MM.1S (cell line): ENCODE data around the gene POLR2M.
A peak's percentile ranks its signal among the peaks of the same experiment; 100 is the strongest.

Source experiments
- DNase-seq: peaks from one replicate; pipeline ENCODE4 v3.0.0-alpha.2; 2015
- H2AFZ ChIP-seq: fragments of 300-600 bp; sonication (generic); 2 replicates; pipeline ENCODE4 v1.6.0; 2016; ENCODE audit warnings: antibody characterized with exemption, low read length
- H3F3A ChIP-seq: fragments of 300-600 bp; sonication (generic); 2 replicates; pipeline ENCODE4 v1.6.1; 2016; ENCODE audit warnings: mild to moderate bottlenecking, antibody characterized with exemption, low read length, moderate library complexity, mixed read lengths; ENCODE audit not compliant: insufficient read depth
- H3K27ac ChIP-seq: fragments of 300-600 bp; sonication (generic); 2 replicates; pipeline ENCODE4 v1.5.1; 2016; ENCODE audit warnings: mild to moderate bottlenecking, low read length
- H3K27me3 ChIP-seq: fragments of 300-600 bp; sonication (generic); replicated peaks from 2 replicates; pipeline ENCODE4 v1.6.0; 2016; ENCODE audit warnings: low read length; ENCODE audit not compliant: insufficient read depth
- H3K36me3 ChIP-seq: fragments of 300-600 bp; sonication (generic); replicated peaks from 2 replicates; pipeline ENCODE4 v1.6.1; 2016; ENCODE audit warnings: mild to moderate bottlenecking, low read length, mixed read lengths; ENCODE audit not compliant: insufficient read depth
- H3K4me1 ChIP-seq: fragments of 300-600 bp; sonication (generic); 2 replicates; pipeline ENCODE4 v1.6.1; 2016; ENCODE audit warnings: low read length, mixed read lengths
- H3K4me2 ChIP-seq: fragments of 300-600 bp; sonication (generic); 2 replicates; pipeline ENCODE4 v1.6.0; 2016; ENCODE audit warnings: low read depth, low read length
- H3K4me3 ChIP-seq: fragments of 300-600 bp; sonication (generic); 2 replicates; pipeline ENCODE4 v1.5.1; 2016; ENCODE audit warnings: low read length, mixed read lengths
- H3K79me2 ChIP-seq: fragments of 300-600 bp; sonication (generic); 2 replicates; pipeline ENCODE4 v1.6.1; 2016; ENCODE audit warnings: mixed run types, low read length, mixed read lengths
- H3K9ac ChIP-seq: fragments of 300-600 bp; sonication (generic); 2 replicates; pipeline ENCODE4 v1.6.1; 2016; ENCODE audit warnings: low read length, mixed read lengths
- H3K9me2 ChIP-seq: fragments of 300-600 bp; sonication (generic); replicated peaks from 2 replicates; pipeline ENCODE4 v1.6.1; 2016; ENCODE audit warnings: mild to moderate bottlenecking, low read length, mixed read lengths; ENCODE audit not compliant: insufficient read depth
- H3K9me3 ChIP-seq: fragments of 300-600 bp; sonication (generic); replicated peaks from 2 replicates; pipeline ENCODE4 v1.6.1; 2016; ENCODE audit warnings: mild to moderate bottlenecking, low read length, mixed read lengths; ENCODE audit not compliant: insufficient read depth
- H4K20me1 ChIP-seq: fragments of 300-600 bp; sonication (generic); 2 replicates; pipeline ENCODE4 v1.6.1; 2016; ENCODE audit warnings: mild to moderate bottlenecking, low read length, moderate library complexity, mixed read lengths; ENCODE audit not compliant: insufficient read depth
- CTCF ChIP-seq: fragments of 300-600 bp; sonication (generic); IDR thresholded peaks from 2 replicates; pipeline ENCODE4 v1.5.1; 2016; ENCODE audit warnings: antibody characterized with exemption, low read length, mixed read lengths
- EZH2 ChIP-seq: fragments of 300-600 bp; sonication (generic); optimal IDR thresholded peaks from 2 replicates; pipeline ENCODE3; 2017; ENCODE audit warnings: low read depth, mild to moderate bottlenecking, antibody characterized with exemption, low read length, mixed read lengths
- EZH2phosphoT487 ChIP-seq: fragments of 300-600 bp; sonication (generic); IDR thresholded peaks from 2 replicates; pipeline ENCODE4 v1.6.1; 2018; ENCODE audit warnings: antibody characterized with exemption, low read length

The POLR2M gene

GRCh38 chr15:57680021-57680420 lies 26.5 kb upstream of the POLR2M start:
- no peaks in the 10 kb centered on the region for H3F3A ChIP-seq
- no peaks in the 10 kb centered on the region for H3K9me2 ChIP-seq
- peaks cover 9% of the 10 kb centered on the region; the same call in 1 of the 2 replicates for H3K4me1 ChIP-seq
- H4K20me1 ChIP-seq: no peaks in the 10 kb centered on the region
- no peaks in the 10 kb centered on the region for H3K9me3 ChIP-seq
- peak overlapping the region; percentile 42 for H2AFZ ChIP-seq
- no peak for DNase-seq
- H3K4me3 ChIP-seq: no peak overlapping the region
- peak overlapping the region; percentile 60 for H3K4me2 ChIP-seq
- H3K9ac ChIP-seq: no peak overlapping the region
- no peaks in the 10 kb centered on the region for H3K79me2 ChIP-seq
- H3K27ac ChIP-seq: no peak overlapping the region
- H3K27me3 ChIP-seq: no peaks in the 10 kb centered on the region
- TF ChIP-seq CTCF: no peak
- no peak for TF ChIP-seq EZH2
- TF ChIP-seq EZH2phosphoT487: no peak
- no peaks in the 10 kb centered on the region for H3K36me3 ChIP-seq

- no peaks in the 10 kb centered on the region for H3K9me3 ChIP-seq
- H2AFZ ChIP-seq: peak overlapping the region; percentile 42; the same call in 1 of the 2 replicates
- no peaks in the 10 kb centered on the region for H4K20me1 ChIP-seq
- H3F3A ChIP-seq: no peaks in the 10 kb centered on the region
- no peaks in the 10 kb centered on the region for H3K27me3 ChIP-seq
- no peaks in the 10 kb centered on the region for H3K36me3 ChIP-seq
- no peaks in the 10 kb centered on the region for H3K79me2 ChIP-seq
- no peak for DNase-seq
- TF ChIP-seq EZH2phosphoT487: no peak
- no peak overlapping the region for H3K4me3 ChIP-seq
- no peaks in the 10 kb centered on the region for H3K9me2 ChIP-seq
- peak overlapping the region; percentile 60 for H3K4me2 ChIP-seq
- peaks cover 9% of the 10 kb centered on the region; the same call in 1 of the 2 replicates for H3K4me1 ChIP-seq
- H3K9ac ChIP-seq: no peak overlapping the region
- H3K27ac ChIP-seq: no peak overlapping the region
Observed at GRCh38 chr15:57681011-57681410, 25.5 kb upstream of the POLR2M start.

- no peak overlapping the region for H3K27ac ChIP-seq
- no peaks in the 10 kb centered on the region for H4K20me1 ChIP-seq
- no peaks in the 10 kb centered on the region for H3K9me3 ChIP-seq
- no peak for TF ChIP-seq CTCF
- no peak for TF ChIP-seq EZH2
- no peak for TF ChIP-seq EZH2phosphoT487
- H3K36me3 ChIP-seq: no peaks in the 10 kb centered on the region
- no peak overlapping the region for H3K4me3 ChIP-seq
- no peak for DNase-seq
- H3K9ac ChIP-seq: no peak overlapping the region
- no peaks in the 10 kb centered on the region for H3K79me2 ChIP-seq
- H3K9me2 ChIP-seq: no peaks in the 10 kb centered on the region
- no peak overlapping the region for H3K4me2 ChIP-seq
- H2AFZ ChIP-seq: no peak overlapping the region
- peaks cover 15% of the 10 kb centered on the region; the same call in 1 of the 2 replicates for H3K4me1 ChIP-seq
- no peaks in the 10 kb centered on the region for H3F3A ChIP-seq
- H3K27me3 ChIP-seq: no peaks in the 10 kb centered on the region
Observed at GRCh38 chr15:57683481-57683880, 23.0 kb upstream of the POLR2M start.

- H3K4me3 ChIP-seq: no peak overlapping the region
- peaks cover 15% of the 10 kb centered on the region; the same call in 1 of the 2 replicates for H3K4me1 ChIP-seq
- H3K9me2 ChIP-seq: no peaks in the 10 kb centered on the region
- H3F3A ChIP-seq: no peaks in the 10 kb centered on the region
- no peaks in the 10 kb centered on the region for H4K20me1 ChIP-seq
- H3K27ac ChIP-seq: no peak overlapping the region
- H3K79me2 ChIP-seq: no peaks in the 10 kb centered on the region
- no peak overlapping the region for H3K9ac ChIP-seq
- no peak overlapping the region for H2AFZ ChIP-seq
- no peaks in the 10 kb centered on the region for H3K9me3 ChIP-seq
- no peak overlapping the region for H3K4me2 ChIP-seq
- no peak for DNase-seq
- no peak for TF ChIP-seq EZH2
- TF ChIP-seq CTCF: no peak
- TF ChIP-seq EZH2phosphoT487: no peak
- H3K27me3 ChIP-seq: no peaks in the 10 kb centered on the region
- H3K36me3 ChIP-seq: no peaks in the 10 kb centered on the region
Observed at GRCh38 chr15:57684491-57685151, 21.9 kb upstream of the POLR2M start.
